Measurements from ENCODE around the gene DDX11.
"Not testable (repeated sequence)": the region's sequence is repeated elsewhere in the genome, so short reads cannot be mapped to it uniquely, and the experiment has no call there.

Gene DDX11

GRCh38 chr12:31073527-31074332 is at the start of gene DDX11:
Gene DDX11, plus strand, starts transcription at chr12:31073860. Its CDS starts 4,534 bp downstream, at chr12:31078394.
- DNase-seq = peak; percentile 82 to 86

- no peak for DNase-seq
These were observed 47.5 kb upstream of the DDX11 start for GRCh38 chr12:31026202-31026601.

- not testable (repeated sequence) for DNase-seq
These were observed 46.7 kb upstream of the DDX11 start for GRCh38 chr12:31027006-31027405.

GRCh38 chr12:31029468-31029867 is 44.2 kb upstream of the DDX11 start:
- DNase-seq = no peak

GRCh38 chr12:31029916-31030562 is 43.6 kb upstream of the DDX11 start:
- DNase-seq = no peak

- no peak for DNase-seq
These were observed 41.7 kb upstream of the DDX11 start for GRCh38 chr12:31031951-31032335.

- DNase-seq = no peak
These were observed 40.5 kb upstream of the DDX11 start for GRCh38 chr12:31033146-31033545.

GRCh38 chr12:31033681-31034080 is 40.0 kb upstream of the DDX11 start:
- no peak for DNase-seq

- DNase-seq = no peak
These were observed 39.3 kb upstream of the DDX11 start for GRCh38 chr12:31034372-31034771.

GRCh38 chr12:31035226-31035625 is 38.4 kb upstream of the DDX11 start:
- no peak for DNase-seq

GRCh38 chr12:31035967-31036665 is 37.5 kb upstream of the DDX11 start:
- DNase-seq = no peak

- no peak for DNase-seq
These were observed 36.6 kb upstream of the DDX11 start for GRCh38 chr12:31037028-31037427.

- no peak for DNase-seq
These were observed 35.7 kb upstream of the DDX11 start for GRCh38 chr12:31037931-31038330.

- DNase-seq = no peak
These were observed 32.6 kb upstream of the DDX11 start for GRCh38 chr12:31041033-31041564.

GRCh38 chr12:31050143-31050542 is 23.5 kb upstream of the DDX11 start:
- not testable (repeated sequence) for DNase-seq

- DNase-seq = not testable (repeated sequence)
These were observed 23.1 kb upstream of the DDX11 start for GRCh38 chr12:31050548-31050947.

GRCh38 chr12:31051692-31052091 is 22.0 kb upstream of the DDX11 start:
- DNase-seq = not testable (repeated sequence)

- not testable (repeated sequence) for DNase-seq
These were observed 21.5 kb upstream of the DDX11 start for GRCh38 chr12:31052121-31052520.

- not testable (repeated sequence) for DNase-seq
These were observed 20.8 kb upstream of the DDX11 start for GRCh38 chr12:31052666-31053439.

- DNase-seq = not testable (repeated sequence)
These were observed 19.7 kb upstream of the DDX11 start for GRCh38 chr12:31053944-31054343.

- no peak for DNase-seq
These were observed 16.0 kb upstream of the DDX11 start for GRCh38 chr12:31057671-31058070.

GRCh38 chr12:31066196-31066595 is 7.5 kb upstream of the DDX11 start:
- not testable (repeated sequence) for DNase-seq

- DNase-seq = not testable (repeated sequence)
These were observed 6.0 kb upstream of the DDX11 start for GRCh38 chr12:31067656-31068055.
